Measurements from ENCODE around the gene LAD1.

LAD1 gene

DNA sequence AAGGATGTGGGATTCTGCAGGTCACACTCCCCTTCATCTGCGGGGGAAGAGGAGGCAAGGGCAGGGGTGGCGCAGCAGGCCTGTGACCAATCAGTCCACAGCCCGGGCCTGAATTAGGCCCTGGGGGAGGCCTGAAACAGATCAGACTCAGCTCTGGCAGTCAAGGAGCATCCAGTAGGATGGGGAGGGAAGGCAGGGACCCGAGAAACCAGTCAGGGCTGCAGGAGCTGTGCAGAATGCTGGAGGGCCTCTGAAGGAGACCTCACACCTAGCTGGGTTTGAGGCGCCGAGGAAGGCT, 34.4 kb downstream of the LAD1 start:
- DNase-seq = no peak

DNA sequence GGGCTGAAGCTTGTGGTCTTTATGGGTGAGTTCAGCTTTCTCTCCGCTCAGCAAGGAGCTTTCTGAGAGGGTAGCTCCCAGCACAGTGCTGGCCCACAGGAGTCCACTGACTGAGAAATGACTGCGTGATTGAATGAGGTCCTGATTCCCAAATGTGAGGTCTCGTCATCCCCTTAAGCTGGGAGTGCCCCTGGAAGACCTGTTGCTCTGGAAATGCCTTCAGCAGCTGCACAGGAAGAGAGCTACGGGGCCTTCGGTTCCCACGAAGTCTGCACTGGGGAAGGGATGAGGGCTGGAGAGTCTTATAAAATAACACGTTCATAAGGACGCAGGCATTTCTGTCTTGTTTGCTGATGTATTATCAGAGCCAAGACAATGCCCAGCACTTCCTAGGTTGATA, 35.7 kb downstream of the LAD1 start:
- DNase-seq = no peak

DNA sequence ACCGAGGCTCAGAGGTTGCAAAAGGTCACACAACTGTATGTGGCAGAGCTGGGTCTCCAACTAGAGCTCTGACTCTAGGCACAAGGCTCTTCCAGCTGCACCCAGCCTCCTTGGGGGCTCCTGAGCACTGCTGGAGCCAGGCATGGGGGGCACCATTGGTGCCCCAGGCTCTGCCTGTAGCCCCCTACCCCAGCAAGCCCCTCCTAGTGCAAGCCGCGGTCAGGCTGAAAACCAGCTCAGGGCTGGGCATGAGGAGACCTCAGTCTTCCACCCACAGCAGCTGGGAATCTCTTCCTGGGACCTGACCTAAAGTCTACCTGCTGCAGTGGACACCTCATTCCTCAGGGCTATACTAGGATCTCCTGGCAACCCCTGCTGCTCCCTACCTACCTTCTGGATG, 36.2 kb downstream of the LAD1 start:
- DNase-seq = no peak

DNA sequence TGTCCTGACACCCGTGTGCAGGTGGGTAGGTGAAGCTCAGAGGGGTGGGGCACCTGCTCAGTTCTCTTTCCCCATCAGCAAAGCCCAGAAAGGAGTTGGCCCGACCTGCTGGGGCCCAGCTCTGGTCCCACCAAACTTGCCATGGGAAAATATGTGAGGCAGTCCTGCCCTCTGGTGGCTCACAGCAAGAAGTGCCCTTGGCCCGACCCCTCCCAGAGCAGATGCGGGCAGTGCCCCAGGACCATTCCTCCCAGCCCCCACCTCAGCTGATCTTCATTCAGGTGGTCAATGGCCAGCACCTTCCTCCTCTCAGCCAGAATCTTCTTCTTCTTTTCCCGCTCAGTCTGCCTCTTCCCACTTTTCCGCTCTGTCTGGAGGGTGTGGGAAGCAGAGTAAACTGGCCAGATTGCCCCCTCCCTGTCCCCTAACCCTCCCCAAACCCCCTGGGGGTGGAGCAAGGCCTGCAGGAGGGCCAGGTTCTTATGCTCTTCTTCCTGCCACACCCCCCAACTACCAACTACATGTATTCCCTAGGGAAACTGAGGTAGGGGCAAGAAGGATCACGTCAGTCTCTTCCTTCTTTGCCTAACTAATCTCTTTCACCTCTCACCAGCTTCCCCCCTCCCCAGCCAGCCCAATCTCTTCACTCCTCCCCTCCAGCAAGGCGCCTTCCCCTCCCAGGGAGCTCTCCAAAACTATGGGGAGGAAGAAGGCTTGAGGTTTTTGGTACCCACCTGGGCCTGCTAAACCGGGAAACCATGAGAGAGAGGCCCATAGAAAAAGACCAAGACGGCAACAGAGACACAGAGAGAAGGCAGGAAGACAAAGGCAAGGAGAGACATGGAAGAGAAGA, 37.2 kb downstream of the LAD1 start:
- peak in 27 of 51 donors; percentile 3 to 51 (median 19) for DNase-seq

DNA sequence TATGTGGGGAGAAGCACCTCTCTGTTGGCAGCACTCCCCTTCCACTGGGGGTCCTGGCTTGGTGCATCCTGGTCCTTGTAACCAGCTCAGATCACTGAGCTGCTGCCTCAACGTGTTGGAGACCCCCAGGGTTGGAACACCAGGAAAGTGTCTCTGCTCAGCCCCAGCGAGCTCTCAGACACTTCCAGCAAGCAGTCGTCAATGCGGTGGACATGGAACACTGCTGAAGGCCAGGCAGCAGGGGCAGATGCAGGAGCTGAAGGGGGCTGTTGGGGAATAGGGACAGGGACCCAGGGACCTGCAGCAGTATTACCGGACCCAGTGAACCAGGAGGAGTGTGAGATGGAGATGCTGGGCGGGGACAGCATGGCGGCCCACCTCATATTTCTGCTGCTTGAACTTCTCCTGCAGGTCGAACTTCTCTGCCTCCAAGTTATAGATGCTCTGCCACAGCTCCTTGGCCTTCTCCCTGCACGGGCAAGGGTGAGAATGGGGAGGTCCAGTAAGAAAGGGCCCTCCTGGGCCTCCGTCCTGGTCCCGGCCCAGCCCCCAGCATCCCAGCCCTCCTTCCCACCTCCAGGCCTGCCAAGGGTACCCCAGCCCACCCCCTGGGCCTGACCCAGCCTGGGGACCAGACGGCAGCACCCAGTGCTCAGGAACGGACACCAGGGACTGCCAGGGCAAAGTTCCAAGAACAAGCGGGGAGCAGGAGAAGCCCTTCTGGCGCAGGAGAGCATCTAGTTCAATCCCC, 38.0 kb downstream of the LAD1 start:
- no peak for DNase-seq

DNA sequence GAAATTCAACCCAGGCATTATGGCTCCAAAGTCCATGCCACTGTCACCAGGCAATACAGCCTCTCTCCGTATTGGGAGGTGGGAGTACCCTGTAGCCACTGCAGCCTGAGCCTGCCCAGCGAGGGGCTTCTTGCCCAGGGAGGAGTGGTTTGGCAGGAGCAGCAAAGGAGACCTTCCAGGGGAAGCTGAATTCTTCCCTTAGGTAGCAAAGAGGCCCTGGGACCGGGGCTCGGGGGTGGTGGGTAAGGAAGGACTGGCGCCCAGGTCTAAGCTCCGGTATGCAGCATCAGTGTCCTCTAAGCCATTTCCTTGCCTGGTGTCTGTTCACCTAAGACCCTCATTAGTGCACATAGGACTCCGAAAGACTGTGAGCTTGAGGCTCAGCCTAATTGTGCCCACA, 38.6 kb downstream of the LAD1 start:
- DNase-seq = no peak

DNA sequence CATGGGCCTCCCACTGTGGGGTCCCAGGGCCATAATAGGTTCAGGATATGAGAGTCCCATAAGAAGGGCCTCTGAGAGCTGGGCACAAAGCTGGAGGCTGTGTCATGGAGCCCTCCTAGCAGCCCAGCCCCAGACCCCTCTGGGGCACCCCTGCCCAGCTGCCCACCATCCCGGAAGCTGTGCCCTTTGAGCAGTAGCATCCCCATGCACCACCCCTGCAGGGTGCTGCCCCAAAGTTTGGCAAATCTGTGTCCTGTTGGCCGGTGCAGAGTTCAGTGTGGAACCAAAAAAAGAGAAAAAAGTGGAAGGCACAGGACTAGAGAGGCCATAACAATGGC, 39.3 kb downstream of the LAD1 start:
- no peak for DNase-seq

DNA sequence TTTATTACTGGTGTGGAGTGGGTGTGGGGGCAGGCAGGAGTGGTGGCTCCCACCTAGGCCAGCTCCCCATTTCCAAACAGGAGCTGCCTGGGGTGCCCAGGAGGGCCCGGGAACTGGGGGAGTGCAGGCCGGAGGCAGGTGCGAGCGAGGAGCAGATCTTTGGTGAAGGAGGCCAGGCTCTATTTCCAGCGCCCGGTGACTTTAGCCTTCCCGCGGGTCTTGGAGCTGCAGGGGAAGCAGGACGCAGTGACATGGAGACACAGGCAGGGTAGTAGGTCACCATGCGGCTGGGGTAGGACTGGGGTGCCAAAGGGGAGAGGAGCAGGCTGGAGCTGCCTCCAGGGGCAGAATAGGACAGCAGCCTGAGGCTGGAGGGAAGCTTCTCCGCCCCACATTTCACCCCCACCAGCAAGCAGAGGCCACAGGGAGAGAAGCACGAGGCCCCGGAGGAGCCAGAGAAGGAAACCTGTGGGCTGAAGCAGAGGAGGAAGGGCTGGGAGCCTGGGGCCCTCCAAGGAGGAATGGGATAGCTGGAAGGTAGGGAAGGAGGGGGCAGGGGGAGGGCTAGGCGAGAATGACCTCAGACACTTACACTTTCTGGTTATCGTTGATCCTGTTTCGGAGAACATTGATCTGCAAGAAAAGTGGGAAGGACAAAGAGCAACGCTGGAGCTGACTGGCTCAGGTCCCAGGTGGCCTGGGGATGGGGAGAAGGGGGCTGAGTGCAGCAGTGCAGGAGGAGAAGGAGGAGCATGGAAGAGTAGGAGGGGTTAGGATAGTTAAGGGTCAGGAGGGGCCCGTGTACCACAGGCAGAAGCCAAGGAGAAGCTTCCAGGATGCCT, 39.9 kb downstream of the LAD1 start:
- DNase-seq = no peak

DNA sequence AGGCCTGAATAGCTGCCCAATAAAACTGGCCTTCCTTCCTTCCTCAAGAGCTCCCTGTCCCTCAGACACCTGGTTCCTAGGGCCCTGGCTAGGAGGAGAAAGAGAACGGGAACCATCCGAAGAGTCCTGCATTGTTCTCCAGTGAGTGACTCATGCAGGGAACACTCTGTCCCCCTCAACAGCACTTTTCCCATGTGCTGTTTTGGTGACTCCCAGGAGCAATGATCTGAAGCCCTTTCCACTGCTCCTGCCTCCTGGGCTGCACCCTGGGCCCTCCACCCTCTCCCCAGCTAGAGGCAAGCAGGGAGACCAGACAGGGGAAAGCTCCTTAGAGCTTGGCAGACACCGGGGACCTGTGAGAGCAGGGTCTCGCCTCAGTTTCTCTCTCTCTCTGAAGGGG, 40.5 kb downstream of the LAD1 start:
- DNase-seq = no peak

DNA sequence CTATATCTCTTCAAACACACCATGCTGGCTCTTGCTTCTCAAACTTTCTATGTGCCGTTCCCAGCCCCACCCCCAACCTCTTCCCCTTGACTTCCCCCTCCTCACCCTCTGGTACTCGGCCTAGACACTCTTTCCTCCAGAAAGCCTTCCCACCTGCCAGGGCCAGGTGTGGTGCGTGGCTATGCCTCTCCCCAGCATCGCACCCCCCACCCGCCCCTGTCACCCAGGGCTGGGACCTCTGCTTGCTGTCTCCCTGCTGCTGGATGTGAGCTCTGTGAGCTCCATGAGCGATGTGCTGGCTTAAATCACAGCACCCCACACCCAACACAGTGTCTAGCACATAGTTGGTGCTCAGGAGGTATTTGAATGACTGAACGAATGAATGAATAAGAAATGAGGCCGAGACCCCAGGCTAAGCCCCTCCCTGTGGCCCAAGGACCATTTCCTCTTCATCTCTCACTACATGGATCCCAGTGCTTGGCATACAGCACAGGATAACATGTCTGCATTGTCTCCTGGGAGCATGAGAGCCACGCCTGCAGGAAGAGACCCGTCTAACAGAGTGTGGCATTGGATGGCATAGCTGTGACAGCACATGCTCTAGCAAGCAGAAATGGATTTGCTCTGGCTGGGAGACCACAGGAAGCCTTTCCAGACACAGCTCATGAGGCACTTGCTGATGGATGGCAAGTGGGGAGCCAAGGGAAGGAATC, 41.3 kb downstream of the LAD1 start:
- no peak for DNase-seq

DNA sequence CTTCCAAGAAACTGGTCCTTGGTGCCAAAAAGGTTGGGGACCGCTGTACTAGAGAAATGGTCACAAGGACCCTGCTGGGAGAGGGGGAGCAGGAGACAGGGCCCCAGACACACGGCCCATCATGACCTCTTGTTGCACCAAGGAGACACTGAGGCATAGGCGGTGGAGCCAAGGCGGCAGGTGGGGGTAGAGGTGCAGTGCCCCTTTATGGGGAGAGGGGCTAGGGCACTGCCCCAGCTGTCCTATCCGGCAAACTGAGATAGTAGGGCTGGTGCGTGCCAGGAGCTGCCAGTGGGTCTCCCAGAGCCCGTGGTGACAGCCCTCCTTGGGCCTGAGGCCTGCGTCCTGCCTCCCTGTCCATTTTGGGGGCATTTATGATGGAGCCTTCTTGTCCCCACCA, 41.9 kb downstream of the LAD1 start:
- DNase-seq = no peak

DNA sequence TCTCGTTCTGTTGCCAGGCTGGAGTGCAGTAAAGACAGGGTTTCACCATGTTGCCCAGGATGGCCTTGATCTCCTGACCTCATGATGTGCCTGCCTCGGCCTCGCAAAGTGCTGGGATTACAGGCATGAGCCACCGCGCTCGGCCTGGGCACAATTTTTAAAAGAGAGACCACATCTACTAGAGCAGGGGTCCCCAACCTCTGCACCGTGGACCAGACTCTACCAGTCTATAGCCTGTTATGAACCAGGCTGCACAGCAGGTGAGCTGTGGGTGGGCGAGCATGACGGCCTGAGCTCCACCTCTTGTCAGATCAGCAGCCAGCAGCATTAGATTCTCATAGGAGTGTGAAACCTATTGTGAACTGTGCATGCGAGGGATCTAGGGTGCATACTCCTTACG, 42.4 kb downstream of the LAD1 start:
- no peak for DNase-seq

DNA sequence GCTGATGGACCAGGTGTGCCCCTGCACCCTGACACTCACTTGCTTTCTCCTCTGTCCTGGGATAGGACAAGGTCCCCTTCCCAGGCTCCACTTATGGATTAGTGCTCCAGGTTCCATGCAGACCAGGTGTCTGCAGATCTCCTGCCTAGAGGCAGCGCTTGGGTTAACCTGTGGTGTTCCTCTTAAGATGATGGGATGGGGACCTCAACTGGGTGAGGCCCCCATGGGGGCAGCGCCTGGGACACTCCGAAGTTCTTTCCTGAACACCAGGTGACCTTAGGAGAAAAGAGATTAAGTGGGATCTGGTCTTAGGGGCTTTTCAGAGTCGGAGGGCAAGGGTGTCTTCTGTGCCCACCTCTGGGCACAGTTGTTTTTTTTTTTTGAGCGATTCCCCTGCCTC, 42.9 kb downstream of the LAD1 start:
- DNase-seq = no peak

DNA sequence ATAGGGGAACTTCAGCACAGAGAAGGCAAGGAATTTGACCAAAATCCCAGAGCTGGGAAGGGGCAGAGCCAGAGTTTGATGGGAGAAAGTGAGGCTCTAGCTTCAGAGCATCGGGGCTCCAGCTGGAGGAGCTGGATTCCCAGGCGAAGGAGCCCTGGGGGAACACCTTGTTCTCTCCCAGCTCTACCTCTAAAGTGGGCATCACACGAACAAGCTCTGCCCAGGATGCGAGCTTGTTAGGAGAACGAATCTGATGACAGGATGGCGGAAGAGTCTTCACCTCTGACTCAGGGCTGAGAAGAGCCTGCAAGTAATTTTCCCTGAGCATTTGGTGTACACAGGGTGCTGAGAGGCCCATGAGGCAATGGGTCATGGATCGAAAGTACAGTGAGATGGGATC, 43.7 kb downstream of the LAD1 start:
- no peak for DNase-seq

DNA sequence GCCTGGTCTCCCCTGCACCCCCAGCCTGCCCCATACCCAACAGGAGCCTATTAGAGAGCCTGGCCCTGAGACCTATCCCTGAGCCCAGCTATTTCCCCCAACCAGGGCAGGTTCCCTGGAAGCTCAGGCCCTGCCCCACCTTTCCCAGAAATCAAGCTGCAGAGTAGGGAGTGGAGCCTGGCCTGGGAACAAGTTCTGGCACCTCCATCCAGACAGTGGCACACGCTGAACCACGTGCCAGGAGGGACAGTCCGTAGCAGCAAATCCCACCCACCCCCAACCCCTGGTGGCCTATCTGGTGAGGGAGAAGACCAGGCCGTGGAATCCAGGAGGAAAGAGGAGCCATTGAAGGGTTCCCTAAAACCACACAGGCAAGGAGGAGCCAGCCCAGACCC, 44.2 kb downstream of the LAD1 start:
- DNase-seq = no peak

DNA sequence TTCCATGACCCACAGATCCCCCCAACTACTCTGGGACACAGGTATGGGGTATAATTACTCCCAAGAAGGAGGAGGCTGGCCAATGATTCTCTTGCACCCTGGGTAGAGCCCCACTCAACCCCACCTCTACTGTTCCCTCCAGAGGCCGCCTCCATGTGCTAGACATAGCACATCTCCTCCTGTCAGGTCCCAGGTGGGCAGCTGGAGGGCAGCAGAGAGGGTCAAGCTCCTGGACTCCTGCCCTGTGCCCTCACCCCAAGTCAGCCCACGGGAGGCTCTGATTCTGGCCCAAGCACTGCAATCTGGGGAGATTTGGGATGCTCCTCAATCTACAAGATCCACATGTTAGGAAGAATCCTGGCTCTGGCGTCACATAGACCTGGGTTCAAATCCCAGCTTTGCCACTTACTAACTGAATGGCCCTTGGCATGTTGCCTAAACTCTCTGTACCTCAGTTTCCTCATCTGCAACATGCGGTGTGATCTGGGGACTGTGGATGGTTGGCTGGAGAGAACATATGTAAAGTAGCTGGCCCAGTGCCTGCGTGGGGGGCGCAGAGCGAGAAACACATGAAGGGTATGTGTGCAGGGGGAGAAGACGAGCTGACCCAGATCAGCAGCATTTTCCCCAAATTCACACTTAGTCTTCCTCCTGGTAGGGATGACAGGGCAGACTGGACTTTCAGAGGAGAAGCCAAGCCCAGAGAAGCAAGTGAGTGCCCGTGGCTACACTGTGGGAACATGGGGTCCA, 44.8 kb downstream of the LAD1 start:
- no peak for DNase-seq

DNA sequence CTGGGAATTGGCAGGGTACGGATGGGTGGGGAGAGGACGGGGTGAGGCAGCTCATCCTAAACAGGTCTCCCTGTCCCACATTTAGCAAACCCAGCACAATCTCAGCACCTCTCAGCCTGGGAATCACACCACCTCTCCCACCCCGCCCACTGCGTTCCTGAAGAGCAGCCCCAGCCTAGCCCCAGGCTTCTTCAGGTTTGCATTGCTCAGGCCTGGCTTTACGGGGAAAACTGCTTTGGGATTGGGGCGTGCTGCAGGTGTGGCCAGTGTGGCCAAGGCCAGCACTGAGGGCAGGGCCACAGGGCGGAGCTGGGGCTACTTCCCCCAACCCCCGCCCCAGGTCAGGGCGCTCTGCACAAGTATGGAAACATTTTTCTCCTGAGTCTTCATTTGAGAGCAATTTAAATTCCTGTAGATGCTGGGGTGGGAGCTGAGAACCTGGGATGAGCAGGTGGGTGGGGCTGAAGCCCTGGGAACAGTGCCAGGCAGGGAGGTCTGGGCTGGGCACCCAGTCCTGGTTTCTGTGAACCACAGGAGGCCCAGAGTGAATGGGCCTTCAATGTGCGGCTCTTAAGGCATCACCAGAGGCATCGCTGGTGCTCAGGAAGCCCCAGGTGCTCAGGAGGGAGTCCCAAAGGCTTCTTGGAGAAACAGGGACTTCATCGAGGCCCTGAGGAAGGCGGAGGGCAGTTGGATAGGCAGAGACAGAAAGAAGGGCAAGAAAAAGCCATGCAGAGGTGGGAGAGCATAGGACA, 45.8 kb downstream of the LAD1 start:
- no peak for DNase-seq

DNA sequence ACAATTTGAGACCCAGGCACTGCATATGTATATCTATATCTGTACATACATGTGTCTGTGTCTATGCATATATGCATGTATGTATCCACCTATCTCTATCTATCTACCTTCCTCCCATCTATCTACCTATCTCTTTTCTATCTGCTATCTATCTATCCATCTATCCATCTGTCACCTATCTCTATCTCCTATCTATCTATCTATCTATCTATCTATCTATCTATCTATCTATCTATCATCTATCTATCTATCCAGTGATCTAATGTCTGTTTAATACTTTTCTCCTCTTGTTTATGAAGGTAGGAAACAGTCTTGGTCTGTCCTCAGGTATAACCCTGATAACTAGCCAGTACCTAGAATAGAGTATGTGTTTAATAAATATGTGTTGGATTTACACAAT, 47.5 kb downstream of the LAD1 start:
- DNase-seq = no peak

DNA sequence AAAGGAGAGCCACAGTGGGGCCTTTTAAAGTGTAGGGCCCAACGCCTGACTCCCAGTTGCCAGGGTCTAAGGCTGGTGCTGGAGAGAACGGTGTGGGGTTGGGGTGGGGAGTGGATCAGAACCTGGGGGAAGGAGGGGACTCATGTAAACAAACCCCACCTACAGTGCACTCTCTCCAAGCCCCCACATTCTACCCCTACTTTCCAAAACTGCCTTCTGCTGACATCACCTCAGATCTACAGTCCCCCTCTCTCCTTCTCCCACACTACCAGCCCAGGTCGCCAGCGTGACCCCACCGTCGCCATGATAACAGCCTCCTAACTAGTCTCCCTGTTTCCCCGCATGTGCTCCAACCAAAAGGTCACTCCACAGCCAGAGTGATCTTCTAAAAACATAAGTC, 48.2 kb downstream of the LAD1 start:
- DNase-seq = no peak

DNA sequence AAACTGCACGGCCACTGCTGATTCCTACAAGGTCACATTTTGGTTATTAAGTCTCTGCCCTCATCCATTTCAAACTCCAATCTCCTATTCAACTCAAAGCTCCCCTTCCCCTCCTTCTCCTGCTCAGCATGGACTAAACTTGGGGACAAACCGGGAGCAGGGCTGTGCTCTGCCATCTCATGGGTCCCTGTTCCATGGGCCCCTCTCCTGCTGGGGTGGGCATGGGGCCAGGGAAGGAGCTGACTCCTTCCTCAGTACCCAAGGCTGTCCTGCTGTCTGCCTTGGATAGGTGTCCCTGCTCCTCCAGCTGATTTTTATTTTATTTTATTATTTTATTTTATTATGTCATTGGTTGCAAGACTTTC, 48.8 kb downstream of the LAD1 start:
- no peak for DNase-seq
